Adrenal gland (tissue), 12 donors: Measurements from ENCODE around the gene VGLL4. TPM values are rescaled to one million over a fixed set of nuclear protein-coding genes. Genes with fewer than 3 reads are reported as not detected.

ENCODE experiments used
- DNase-seq, 7 donors: peaks; one replicate each; pipeline ENCODE4 v3.0.0-alpha.2; 2019 to 2020
- H3K27ac ChIP-seq, 5 donors: fragments of 200-600 bp; sonication (generic) in 4 of 5; 1 replicate in 3 of 5; 2 replicates in 2 of 5; pipeline versions ENCODE4 v1.5.1 to v1.8.0; 2016 to 2020; ENCODE audit warnings: mild to moderate bottlenecking in 1 of 5
- H3K27me3 ChIP-seq: fragments of 200-600 bp; 2 replicates; pipeline ENCODE4 v1.8.0; 2021
- H3K36me3 ChIP-seq, 2 donors: fragments of 200-600 bp; replicated peaks in 1 of 2; 1 replicate in 1 of 2; 2 replicates in 1 of 2; pipeline versions ENCODE4 v1.5.1 to v1.8.0; 2018 to 2022
- H3K4me1 ChIP-seq, 2 donors: fragments of 200-600 bp; replicated peaks in 1 of 2; 1 replicate in 1 of 2; 2 replicates in 1 of 2; pipeline versions ENCODE4 v1.5.1 to v1.8.0; 2018 to 2021
- H3K4me3 ChIP-seq, 4 donors: fragments of 200-600 bp; sonication (generic) in 3 of 4; one replicate each; pipeline ENCODE4 v1.5.1; 2016 to 2018
- H3K9me3 ChIP-seq, 3 donors: fragments of 200-600 bp; sonication (generic) in 1 of 3; replicated peaks in 1 of 3; 1 replicate in 2 of 3; 2 replicates in 1 of 3; pipeline versions ENCODE4 v1.5.1 to v1.8.0; 2016 to 2021
- CTCF ChIP-seq, 6 experiments: fragments of 450-650 bp in 4 of 6; fragments of 200-600 bp in 2 of 6; sonication (generic) in 1 of 6; IDR thresholded peaks; 1 replicate in 5 of 6; 2 replicates in 1 of 6; pipeline versions ENCODE4 v1.5.1 to v1.8.0; 2016 to 2021; ENCODE audit warnings: antibody characterized with exemption in 6 of 6, mild to moderate bottlenecking in 2 of 6, moderate library complexity in 1 of 6
- POLR2A ChIP-seq, 2 donors: fragments of 450-650 bp; IDR thresholded peaks; one replicate each; pipeline ENCODE4 v1.6.1; 2017; ENCODE audit warnings: antibody characterized with exemption in 2 of 2, mild to moderate bottlenecking in 2 of 2, moderate library complexity in 1 of 2
- WGBS, 4 donors: extraction: QIAGEN DNeasy Blood & Tissue Kit in 2 of 4; methylation state at CpG; one replicate each; pipeline versions ENCODE4 v1.1.5 to v1.1.7; 2013 to 2017; 5-methylcytosine and 5-hydroxymethylcytosine counted together
- intact Hi-C, 2 donors: fragments of 100-400 bp; cut with DNase I; formaldehyde crosslinking; loops; one replicate each; pipeline versions ENCODE4 v1.14.1 to v1.15.0; 2022 to 2023
- polyA plus RNA-seq, 3 donors: library from polyadenylated mRNA; stranded (reverse); fragments of 200-250 nt in 2 of 3; fragments of 350-450 nt in 1 of 3; fragmentation: Illumina TruSeq in 1 of 3; extraction: RNeasy Lipid Tissue Mini Kit (QIAGEN cat#74804) in 1 of 3; gene quantifications; one replicate each; pipeline ENCODE4 v1.2.3, GENCODE V29; 2013 to 2014
- total RNA-seq, 9 donors: library from RNA; depleted of rRNA in 4 of 9; stranded (reverse); fragments of >200 nt in 4 of 9; fragments of 120-200 nt in 1 of 9; fragmentation: NEBNext Ultra II Directional in 1 of 9; extraction: Animal tissue kit (Norgen Biotek cat#: 25700) in 1 of 9; gene quantifications; one replicate each; pipeline versions ENCODE4 v1.1.0 to v1.2.4, GENCODE V29; 2013 to 2023
- donor health status: healthy with polysubstance abuse.
- donor health status: Bipolar disorder and iron deficiency.
- donor health status: DM: yes; HTN: yes; CAD: no.
- donor health status: DM: no; HTN: no; CAD: no.
- donor health status: DM: no; HTN: no; CAD: no.
- donor health status: DM: yes; HTN: yes; CAD: no.

VGLL4 gene
- total and polyA plus RNA-seq, 12 donors: 38.3 to 153 (median 86.4) TPM

GRCh38 chr3:11606090-11606784, 37.5 kb downstream of the VGLL4 start:
- H3K4me3 ChIP-seq: no peak overlapping the region
- H3K9me3 ChIP-seq: no peaks in the 10 kb centered on the region
- H3K4me1 ChIP-seq: peaks cover 26 to 58% of the 10 kb centered on the region in 2 donors
- no peaks in the 10 kb centered on the region for H3K27me3 ChIP-seq
- TF ChIP-seq POLR2A (IDR thresholded peaks at IDR 0.05) (no peak), CTCF (IDR thresholded peaks at IDR 0.05) (no peak)
- intact Hi-C loops: no loop called here
- peaks cover 0 to 3% of the 10 kb centered on the region in 2 donors for H3K36me3 ChIP-seq
- peak overlapping the region in 1 of 5 donors; percentile 9 for H3K27ac ChIP-seq
- DNase-seq: no peak
- 81 to 88% (median 82%) methylated on average over 11 of the region's 11 CpGs for WGBS, 4 donors

GRCh38 chr3:11605398-11605797, 38.3 kb downstream of the VGLL4 start:
- intact Hi-C loops: no loop called here
- no peak overlapping the region for H3K4me3 ChIP-seq
- H3K27ac ChIP-seq: peak overlapping the region in 1 of 5 donors; percentile 56
- DNase-seq: no peak
- peaks cover 28 to 58% of the 10 kb centered on the region in 2 donors for H3K4me1 ChIP-seq
- H3K36me3 ChIP-seq: peaks cover 0 to 7% of the 10 kb centered on the region in 2 donors
- H3K9me3 ChIP-seq: no peaks in the 10 kb centered on the region
- H3K27me3 ChIP-seq: no peaks in the 10 kb centered on the region
- 94 to 100% (median 99%) methylated on average over 1 of the region's 1 CpG for WGBS, 4 donors
- TF ChIP-seq CTCF (IDR thresholded peaks at IDR 0.05) (no peak), POLR2A (IDR thresholded peaks at IDR 0.05) (no peak)

- WGBS, 4 donors: 44 to 55% (median 49%) methylated on average over 12 to 15 of the region's 15 CpGs
- Histone ChIP-seq H3K9me3 (no peaks in the 10 kb centered on the region), H3K4me3 (no peak overlapping the region), H3K4me1 (peaks cover 37 to 57% of the 10 kb centered on the region in 2 donors), H3K27me3 (no peaks in the 10 kb centered on the region), H3K36me3 (peaks cover 0 to 13% of the 10 kb centered on the region in 2 donors), H3K27ac (peak overlapping the region in 3 of 5 donors; percentile 47 to 87 (median 50))
- TF ChIP-seq CTCF (IDR thresholded peaks at IDR 0.05) (no peak), POLR2A (IDR thresholded peaks at IDR 0.05) (no peak)
- no peak for DNase-seq
- intact Hi-C loops: no loop called here
Measured at GRCh38 chr3:11604139-11604892, 39.4 kb downstream of the VGLL4 start.

- Histone ChIP-seq H3K4me1 (peaks cover 32 to 56% of the 10 kb centered on the region in 2 donors), H3K27ac (peak overlapping the region in 4 of 5 donors; percentile 4 to 87 (median 34))
- 57 to 65% (median 59%) methylated on average over 9 of the region's 9 CpGs for WGBS, 4 donors
Measured at GRCh38 chr3:11603628-11604027, 40.1 kb downstream of the VGLL4 start.

More at GRCh38 chr3:11603628-11604027, 40.1 kb downstream of the VGLL4 start:
- H3K9me3 ChIP-seq: no peaks in the 10 kb centered on the region
- no peak overlapping the region for H3K4me3 ChIP-seq
- no peak for DNase-seq
- peaks cover 0 to 14% of the 10 kb centered on the region in 2 donors for H3K36me3 ChIP-seq
- H3K27me3 ChIP-seq: no peaks in the 10 kb centered on the region
- TF ChIP-seq POLR2A (IDR thresholded peaks at IDR 0.05): no peak
- no peak for TF ChIP-seq CTCF (IDR thresholded peaks at IDR 0.05)
- intact Hi-C loops: no loop called here
